ENCODE data around the gene KRT4. TPM values are rescaled to one million over a fixed set of nuclear protein-coding genes. Genes with fewer than 3 reads are reported as not detected.

Gene KRT4
- total and polyA plus RNA-seq, 2 donors (not counting 3 experiments of a cell fraction or from before 2014, with no cell fraction given) = not detected

DNA sequence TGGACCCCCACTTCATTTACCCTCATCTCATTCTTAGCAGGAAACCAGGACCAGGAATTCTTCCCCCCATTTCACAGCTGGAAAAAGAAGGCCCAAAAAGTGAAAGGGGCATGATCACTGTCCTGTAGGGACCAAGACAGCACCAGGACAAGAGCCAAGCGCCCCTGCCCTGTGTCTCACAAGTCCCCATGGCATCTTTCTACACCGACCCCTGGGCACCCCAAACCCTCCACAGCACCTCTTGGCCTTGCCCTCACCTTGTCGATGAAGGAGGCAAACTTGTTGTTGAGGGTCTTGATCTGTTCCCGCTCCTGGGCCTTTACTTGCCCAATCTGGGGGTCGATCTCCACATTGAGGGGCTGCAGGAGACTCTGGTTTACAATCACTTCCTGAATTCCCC lies 37.5 kb downstream of the KRT4 start:
- TF ChIP-seq EZH2 (IDR thresholded peaks at IDR 0.05; ENCODE audit: borderline replicate concordance, low read depth, low read length, severe bottlenecking) (no peak), FOS (IDR thresholded peaks at IDR 0.05; ENCODE audit: borderline replicate concordance, insufficient read depth, low read length) (no peak), GATA2 (IDR thresholded peaks at IDR 0.05; ENCODE audit: insufficient read depth, insufficient read length, low read depth, low read length) (no peak), POLR2AphosphoS5 (IDR thresholded peaks at IDR 0.05; ENCODE audit: insufficient read depth, low read depth, low read length) (no peak), POLR2A (IDR thresholded peaks at IDR 0.05; ENCODE audit: low read depth, low read length) (no peak), JUN (IDR thresholded peaks at IDR 0.05; ENCODE audit: borderline replicate concordance, insufficient read depth, insufficient read length, low read depth) (no peak), MYC (IDR thresholded peaks at IDR 0.05; ENCODE audit: low read depth, low read length) (no peak), CTCF (IDR thresholded peaks at IDR 0.05; ENCODE audit: extremely low read depth in 1 of 2, insufficient read depth in 1 of 2, low read depth in 1 of 2, low read length in 2 of 2) (no peak)
- TF ChIP-seq, protein P1, sequence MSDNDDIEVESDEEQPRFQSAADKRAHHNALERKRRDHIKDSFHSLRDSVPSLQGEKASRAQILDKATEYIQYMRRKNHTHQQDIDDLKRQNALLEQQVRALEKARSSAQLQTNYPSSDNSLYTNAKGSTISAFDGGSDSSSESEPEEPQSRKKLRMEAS (IDR thresholded peaks at IDR 0.05; ENCODE audit: insufficient read depth, insufficient read length) = no peak
- Histone ChIP-seq H3K4me2 (ENCODE audit: insufficient read depth, low read length) (no peak overlapping the region), H3K4me3 (replicated peaks in 1 of 3; ENCODE audit: insufficient read depth in 1 of 3, low read depth in 1 of 3, low read length in 3 of 3) (no peak overlapping the region), H3K9me1 (replicated peaks; ENCODE audit: control insufficient read depth, extremely low read depth, insufficient read depth, low read length) (no peaks in the 10 kb centered on the region), H3K4me1 (ENCODE audit: control insufficient read depth, extremely low read depth, insufficient read depth, low read length) (no peaks in the 10 kb centered on the region), H2AFZ (ENCODE audit: low read depth, low read length) (no peak overlapping the region), H3K9ac (replicated peaks; ENCODE audit: extremely low read depth, insufficient read depth, low read length) (no peak overlapping the region), H3K79me2 (ENCODE audit: control insufficient read depth, insufficient read depth, low read length) (no peaks in the 10 kb centered on the region), H3K27me3 (ENCODE audit: control insufficient read depth in 2 of 2, insufficient read depth in 2 of 2, low read length in 2 of 2) (peaks cover 8 to 9% of the 10 kb centered on the region in 2 experiments), H3K36me3 (ENCODE audit: control insufficient read depth in 2 of 2, extremely low read depth in 1 of 2, insufficient read depth in 2 of 2, low read length in 2 of 2) (no peaks in the 10 kb centered on the region), H3K9me3 (replicated peaks; ENCODE audit: control insufficient read depth, insufficient read depth, low read length) (no peaks in the 10 kb centered on the region), H4K20me1 (replicated peaks; ENCODE audit: control insufficient read depth, extremely low read depth, insufficient read depth, low read length) (no peaks in the 10 kb centered on the region), H3K27ac (ENCODE audit: insufficient read depth, low read depth, low read length) (no peak overlapping the region)
- ChIA-PET CTCF (interaction anchor here (1.3 kb wide), 1 partner anchor 11 kb away, joined by 3 read pairs; no protein-coding TSS in a partner anchor), POLR2A (no interaction called here)
- dilution Hi-C loops (cut with MboI; ENCODE audit: extremely low pct_ligation_motif_present, low sequenced_read_pairs) = no loop called here
- no TSS peak for BruUV-seq (replicated peaks)
- FAIRE-seq (no peak), DNase-seq (ENCODE audit: low read depth, low spot score) (no peak)
- intact Hi-C loops (cut with micrococcal nuclease) = no loop called here
